ENCODE data around the gene USP33.
"Not testable (repeated sequence)": the region's sequence is repeated elsewhere in the genome, so short reads cannot be mapped to it uniquely, and the experiment has no call there.

The USP33 gene

GRCh38 chr1:77762072-77762476 lies 2.4 kb upstream of the USP33 start:
- intact Hi-C loops (cut with micrococcal nuclease) = no loop called here
- no peaks in the 10 kb centered on the region for H3K9me3 Mint-ChIP-seq
- H3K27me3 Mint-ChIP-seq = no peaks in the 10 kb centered on the region
- no peak overlapping the region for H3K27ac Mint-ChIP-seq
- H3K36me3 Mint-ChIP-seq (ENCODE audit: low read depth) = peaks cover 13% of the 10 kb centered on the region
- no peak overlapping the region for H3K4me3 Mint-ChIP-seq
- H3K4me1 Mint-ChIP-seq (ENCODE audit: low read depth) = peaks cover 16% of the 10 kb centered on the region

GRCh38 chr1:77757603-77758002 lies 2.0 kb downstream of the USP33 start:
- no peaks in the 10 kb centered on the region for H3K9me3 Mint-ChIP-seq
- H3K36me3 Mint-ChIP-seq (ENCODE audit: low read depth) = peaks cover 13% of the 10 kb centered on the region
- H3K27ac Mint-ChIP-seq = no peak overlapping the region
- intact Hi-C loops (cut with micrococcal nuclease) = loop anchor here (5.0 kb wide), 1 partner anchor 75 kb away; the partner anchor contains the start of gene ZZZ3
- H3K4me3 Mint-ChIP-seq = no peak overlapping the region
- H3K27me3 Mint-ChIP-seq = no peaks in the 10 kb centered on the region
- peaks cover 32% of the 10 kb centered on the region for H3K4me1 Mint-ChIP-seq (ENCODE audit: low read depth)

- H3K4me1 Mint-ChIP-seq (ENCODE audit: low read depth) = peaks cover 28% of the 10 kb centered on the region
- H3K9me3 Mint-ChIP-seq = no peaks in the 10 kb centered on the region
- H3K27me3 Mint-ChIP-seq = no peaks in the 10 kb centered on the region
- no peak overlapping the region for H3K27ac Mint-ChIP-seq
- H3K36me3 Mint-ChIP-seq (ENCODE audit: low read depth) = peaks cover 13% of the 10 kb centered on the region
- no peak overlapping the region for H3K4me3 Mint-ChIP-seq
- intact Hi-C loops (cut with micrococcal nuclease) = loop anchor here (5.0 kb wide), 1 partner anchor 75 kb away; the partner anchor contains the start of gene ZZZ3
Observed at GRCh38 chr1:77757066-77757584, 2.5 kb downstream of the USP33 start.

GRCh38 chr1:77756052-77756754 lies 3.4 kb downstream of the USP33 start:
- intact Hi-C loops (cut with micrococcal nuclease) = loop anchor here (5.0 kb wide), 1 partner anchor 74 kb away; the partner anchor contains the start of gene ZZZ3
- H3K4me1 Mint-ChIP-seq (ENCODE audit: low read depth) = peaks cover 22% of the 10 kb centered on the region
- peak overlapping the region; percentile 3 for H3K27ac Mint-ChIP-seq
- H3K4me3 Mint-ChIP-seq = no peak overlapping the region
- no peaks in the 10 kb centered on the region for H3K9me3 Mint-ChIP-seq
- H3K36me3 Mint-ChIP-seq (ENCODE audit: low read depth) = peaks cover 19% of the 10 kb centered on the region
- H3K27me3 Mint-ChIP-seq = no peaks in the 10 kb centered on the region

GRCh38 chr1:77749489-77749888 lies 10.2 kb downstream of the USP33 start:
- peaks cover 34% of the 10 kb centered on the region for H3K4me1 Mint-ChIP-seq (ENCODE audit: low read depth)
- not testable (repeated sequence) for H3K4me3 Mint-ChIP-seq

GRCh38 chr1:77744576-77744975 lies 15.1 kb downstream of the USP33 start:
- H3K27me3 Mint-ChIP-seq = no peaks in the 10 kb centered on the region
- peaks cover 34% of the 10 kb centered on the region for H3K4me1 Mint-ChIP-seq (ENCODE audit: low read depth)
- peaks cover 32% of the 10 kb centered on the region for H3K36me3 Mint-ChIP-seq (ENCODE audit: low read depth)
- H3K4me3 Mint-ChIP-seq = no peak overlapping the region
- intact Hi-C loops (cut with micrococcal nuclease) = no loop called here
- no peaks in the 10 kb centered on the region for H3K9me3 Mint-ChIP-seq
- no peak overlapping the region for H3K27ac Mint-ChIP-seq

More at GRCh38 chr1:77749489-77749888, 10.2 kb downstream of the USP33 start:
- intact Hi-C loops (cut with micrococcal nuclease); H3K9me3 Mint-ChIP-seq; H3K27me3 Mint-ChIP-seq; H3K27ac Mint-ChIP-seq: not testable (repeated sequence)
- H3K36me3 Mint-ChIP-seq (ENCODE audit: low read depth) = peaks cover 29% of the 10 kb centered on the region

GRCh38 chr1:77742011-77742555 lies 17.6 kb downstream of the USP33 start:
- Mint-ChIP-seq H3K27ac (no peak overlapping the region), H3K4me3 (no peak overlapping the region), H3K36me3 (ENCODE audit: low read depth) (peaks cover 44% of the 10 kb centered on the region), H3K9me3 (no peaks in the 10 kb centered on the region), H3K4me1 (ENCODE audit: low read depth) (peaks cover 18% of the 10 kb centered on the region), H3K27me3 (no peaks in the 10 kb centered on the region)
- intact Hi-C loops (cut with micrococcal nuclease) = no loop called here

GRCh38 chr1:77741316-77741715 lies 18.3 kb downstream of the USP33 start:
- intact Hi-C loops (cut with micrococcal nuclease) = no loop called here
- H3K9me3 Mint-ChIP-seq = no peaks in the 10 kb centered on the region
- H3K4me1 Mint-ChIP-seq (ENCODE audit: low read depth) = peaks cover 14% of the 10 kb centered on the region
- no peaks in the 10 kb centered on the region for H3K27me3 Mint-ChIP-seq
- no peak overlapping the region for H3K4me3 Mint-ChIP-seq
- H3K27ac Mint-ChIP-seq = no peak overlapping the region
- H3K36me3 Mint-ChIP-seq (ENCODE audit: low read depth) = peaks cover 49% of the 10 kb centered on the region

- intact Hi-C loops (cut with micrococcal nuclease) = no loop called here
- H3K27me3 Mint-ChIP-seq = no peaks in the 10 kb centered on the region
- peaks cover 42% of the 10 kb centered on the region for H3K36me3 Mint-ChIP-seq (ENCODE audit: low read depth)
- H3K4me1 Mint-ChIP-seq (ENCODE audit: low read depth) = no peaks in the 10 kb centered on the region
- no peaks in the 10 kb centered on the region for H3K9me3 Mint-ChIP-seq
- H3K27ac Mint-ChIP-seq = no peak overlapping the region
- H3K4me3 Mint-ChIP-seq = no peak overlapping the region
Observed at GRCh38 chr1:77739235-77739634, 20.4 kb downstream of the USP33 start.

GRCh38 chr1:77732090-77732489 lies 27.6 kb downstream of the USP33 start:
- intact Hi-C loops (cut with micrococcal nuclease) = no loop called here
- Mint-ChIP-seq H3K36me3 (ENCODE audit: low read depth) (peaks cover 83% of the 10 kb centered on the region), H3K9me3 (no peaks in the 10 kb centered on the region), H3K4me3 (no peak overlapping the region), H3K27ac (no peak overlapping the region), H3K4me1 (ENCODE audit: low read depth) (no peaks in the 10 kb centered on the region), H3K27me3 (no peaks in the 10 kb centered on the region)

- Mint-ChIP-seq H3K4me3 (no peak overlapping the region), H3K9me3 (no peaks in the 10 kb centered on the region), H3K27me3 (no peaks in the 10 kb centered on the region), H3K27ac (no peak overlapping the region), H3K36me3 (ENCODE audit: low read depth) (peaks cover 98% of the 10 kb centered on the region), H3K4me1 (ENCODE audit: low read depth) (peaks cover 8% of the 10 kb centered on the region)
- intact Hi-C loops (cut with micrococcal nuclease) = no loop called here
Observed at GRCh38 chr1:77725706-77726105, 33.9 kb downstream of the USP33 start.

GRCh38 chr1:77718181-77718580 lies 41.5 kb downstream of the USP33 start:
- H3K4me3 Mint-ChIP-seq = no peak overlapping the region
- intact Hi-C loops (cut with micrococcal nuclease) = no loop called here
- H3K36me3 Mint-ChIP-seq (ENCODE audit: low read depth) = peaks cover 90% of the 10 kb centered on the region
- peaks cover 13% of the 10 kb centered on the region for H3K4me1 Mint-ChIP-seq (ENCODE audit: low read depth)
- no peaks in the 10 kb centered on the region for H3K9me3 Mint-ChIP-seq
- no peak overlapping the region for H3K27ac Mint-ChIP-seq
- H3K27me3 Mint-ChIP-seq = no peaks in the 10 kb centered on the region

GRCh38 chr1:77716065-77716464 lies 43.6 kb downstream of the USP33 start:
- Mint-ChIP-seq H3K27me3 (no peaks in the 10 kb centered on the region), H3K36me3 (ENCODE audit: low read depth) (peaks cover 89% of the 10 kb centered on the region), H3K27ac (no peak overlapping the region), H3K4me3 (no peak overlapping the region), H3K4me1 (ENCODE audit: low read depth) (peaks cover 9% of the 10 kb centered on the region), H3K9me3 (no peaks in the 10 kb centered on the region)
- intact Hi-C loops (cut with micrococcal nuclease) = no loop called here

GRCh38 chr1:77709727-77710126 lies 49.9 kb downstream of the USP33 start:
- Mint-ChIP-seq H3K36me3 (ENCODE audit: low read depth) (peaks cover 81% of the 10 kb centered on the region), H3K27ac (no peak overlapping the region)

More at GRCh38 chr1:77709727-77710126, 49.9 kb downstream of the USP33 start:
- Mint-ChIP-seq H3K4me3 (no peak overlapping the region), H3K27me3 (no peaks in the 10 kb centered on the region), H3K9me3 (no peaks in the 10 kb centered on the region), H3K4me1 (ENCODE audit: low read depth) (no peaks in the 10 kb centered on the region)
- intact Hi-C loops (cut with micrococcal nuclease) = no loop called here

Data from dendritic cell treated with granulocyte-macrophage colony-stimulating factor and Interleukin-4, amounts not matched to agents 40 ng/mL and 50 ng/mL, for 4 days (primary cell).